Measurements from ENCODE around the gene HMX3.

DNA sequence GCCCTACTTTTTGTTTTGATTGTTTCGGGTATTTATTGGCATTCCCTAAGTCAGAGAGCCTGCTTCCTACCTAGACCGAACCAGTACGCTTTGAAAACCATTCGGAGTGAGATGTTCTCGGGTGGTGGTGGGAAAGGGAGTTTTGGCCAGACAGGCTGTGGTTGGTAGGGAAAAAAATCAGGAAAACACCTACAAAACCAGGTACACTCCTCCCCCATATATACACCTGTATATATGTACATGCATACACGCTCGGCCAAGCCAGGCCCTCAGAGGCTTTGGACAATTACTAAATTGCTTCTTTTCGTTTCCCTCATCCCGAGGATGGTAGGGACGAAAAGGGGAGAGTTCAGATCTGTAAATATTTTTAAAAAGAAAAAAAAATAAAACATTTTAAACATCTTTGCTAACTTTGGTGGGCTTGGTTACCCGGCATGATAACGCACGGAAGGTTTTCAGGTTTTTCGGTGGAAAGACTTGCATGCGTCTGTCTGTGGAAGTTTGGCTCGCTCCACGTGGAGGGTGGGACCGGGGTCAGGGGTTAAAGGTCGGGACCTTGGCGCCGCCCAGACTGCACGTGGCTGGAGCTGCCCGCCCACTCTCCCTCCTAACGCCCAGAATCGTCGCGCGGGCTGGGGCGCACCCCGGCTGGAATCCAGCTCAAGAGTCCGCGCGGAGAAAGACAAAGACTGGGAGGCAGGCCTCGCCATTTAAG lies 14.7 kb downstream of the HMX3 start:
- TF ChIP-seq, protein P1, sequence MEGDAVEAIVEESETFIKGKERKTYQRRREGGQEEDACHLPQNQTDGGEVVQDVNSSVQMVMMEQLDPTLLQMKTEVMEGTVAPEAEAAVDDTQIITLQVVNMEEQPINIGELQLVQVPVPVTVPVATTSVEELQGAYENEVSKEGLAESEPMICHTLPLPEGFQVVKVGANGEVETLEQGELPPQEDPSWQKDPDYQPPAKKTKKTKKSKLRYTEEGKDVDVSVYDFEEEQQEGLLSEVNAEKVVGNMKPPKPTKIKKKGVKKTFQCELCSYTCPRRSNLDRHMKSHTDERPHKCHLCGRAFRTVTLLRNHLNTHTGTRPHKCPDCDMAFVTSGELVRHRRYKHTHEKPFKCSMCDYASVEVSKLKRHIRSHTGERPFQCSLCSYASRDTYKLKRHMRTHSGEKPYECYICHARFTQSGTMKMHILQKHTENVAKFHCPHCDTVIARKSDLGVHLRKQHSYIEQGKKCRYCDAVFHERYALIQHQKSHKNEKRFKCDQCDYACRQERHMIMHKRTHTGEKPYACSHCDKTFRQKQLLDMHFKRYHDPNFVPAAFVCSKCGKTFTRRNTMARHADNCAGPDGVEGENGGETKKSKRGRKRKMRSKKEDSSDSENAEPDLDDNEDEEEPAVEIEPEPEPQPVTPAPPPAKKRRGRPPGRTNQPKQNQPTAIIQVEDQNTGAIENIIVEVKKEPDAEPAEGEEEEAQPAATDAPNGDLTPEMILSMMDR (IDR thresholded peaks at IDR 0.05) = no peak
- TF ChIP-seq POLR2A (IDR thresholded peaks at IDR 0.05) (no peak), EP300 (IDR thresholded peaks at IDR 0.05) (no peak)

Measured in ovary (tissue), 3 donors.